Endothelial cell of umbilical vein (primary cell): ENCODE results near the gene PTPRK. TPM values are rescaled to one million over a fixed set of nuclear protein-coding genes. Genes with fewer than 3 reads are reported as not detected.

Source experiments
- BruUV-seq: library from RNA; stranded (reverse); fragments of 400-500 nt; replicated peaks from 2 replicates; lab custom pipeline; 2021; lab: Mats Ljungman, UMichigan
- CTCF ChIA-PET: fragments of 300-600, 350-600 bp; sonication (Branson Sonifier 250); formaldehyde crosslinking; loops from one replicate; lab custom pipeline; 2021; ENCODE audit warnings: antibody characterized with exemption, inconsistent platforms; lab: Charles Lee
- POLR2A ChIA-PET: fragments of 300-600, 350-600 bp; sonication (Branson Sonifier 250); formaldehyde crosslinking; loops from one replicate; lab custom pipeline; 2021; ENCODE audit warnings: antibody characterized with exemption, inconsistent platforms; lab: Charles Lee
- DNase-seq: peaks from one replicate; pipeline ENCODE4 v3.0.0-alpha.2; 2011; ENCODE audit warnings: low read depth, low spot score
- FAIRE-seq: peaks from 2 replicates; lab custom pipeline; 2011; peaks lifted over from hg19 to GRCh38; lab: Jason Lieb, UNC
- H2AFZ ChIP-seq: 2 replicates; pipeline ENCODE4 v1.6.0; 2012; ENCODE audit warnings: low read depth, low read length, control low read depth, inconsistent platforms
- H3K27ac ChIP-seq: 2 replicates; pipeline ENCODE4 v1.5.1; 2011; ENCODE audit warnings: low read depth, mild to moderate bottlenecking, control low read depth, low read length, moderate library complexity; ENCODE audit not compliant: insufficient read depth
- H3K27me3 ChIP-seq, 2 experiments: 2 replicates each; pipeline versions ENCODE4 v1.6.0 to v1.6.1; 2011; ENCODE audit warnings: low read length in 2 of 2, mixed read lengths in 1 of 2; ENCODE audit not compliant: control insufficient read depth in 2 of 2, insufficient read depth in 2 of 2
- H3K36me3 ChIP-seq, 2 experiments: 2 replicates in 1 of 2; 3 replicates in 1 of 2; pipeline ENCODE4 v1.5.1; 2011; ENCODE audit warnings: low read length in 2 of 2, mild to moderate bottlenecking in 1 of 2, moderate library complexity in 1 of 2; ENCODE audit not compliant: control insufficient read depth in 2 of 2, insufficient read depth in 2 of 2; ENCODE audit errors: extremely low read depth in 1 of 2
- H3K4me1 ChIP-seq: 3 replicates; pipeline ENCODE4 v1.5.1; 2011; ENCODE audit warnings: mild to moderate bottlenecking, low read length; ENCODE audit not compliant: control insufficient read depth, insufficient read depth; ENCODE audit errors: extremely low read depth
- H3K4me2 ChIP-seq: 2 replicates; pipeline ENCODE4 v1.6.1; 2011; ENCODE audit warnings: low read length, control low read depth, mixed read lengths; ENCODE audit not compliant: insufficient read depth
- H3K4me3 ChIP-seq, 3 experiments: fragments of 200-600 bp in 1 of 3; sonication (generic), shearing (Covaris generic) in 1 of 3; replicated peaks in 1 of 3; 2 replicates each; pipeline ENCODE4 v1.5.1; 2011 to 2016; ENCODE audit warnings: control low read depth in 3 of 3, low read length in 3 of 3, mild to moderate bottlenecking in 2 of 3, inconsistent platforms in 1 of 3, low read depth in 1 of 3, moderate library complexity in 1 of 3; ENCODE audit not compliant: insufficient read depth in 1 of 3
- H3K79me2 ChIP-seq: 2 replicates; pipeline ENCODE4 v1.6.0; 2012; ENCODE audit warnings: low read length, inconsistent platforms; ENCODE audit not compliant: control insufficient read depth, insufficient read depth
- H3K9ac ChIP-seq: replicated peaks from 2 replicates; pipeline ENCODE3; 2011; ENCODE audit warnings: low read length, control low read depth; ENCODE audit not compliant: insufficient read depth; ENCODE audit errors: extremely low read depth
- H3K9me1 ChIP-seq: replicated peaks from 3 replicates; pipeline ENCODE4 v1.6.0; 2011; ENCODE audit warnings: mild to moderate bottlenecking, low read length; ENCODE audit not compliant: control insufficient read depth, insufficient read depth; ENCODE audit errors: extremely low read depth
- H3K9me3 ChIP-seq: replicated peaks from 2 replicates; pipeline ENCODE4 v1.5.1; 2012; ENCODE audit warnings: low read length, inconsistent platforms; ENCODE audit not compliant: control insufficient read depth, insufficient read depth
- H4K20me1 ChIP-seq: replicated peaks from 2 replicates; pipeline ENCODE3; 2011; ENCODE audit warnings: mild to moderate bottlenecking, low read length; ENCODE audit not compliant: control insufficient read depth, insufficient read depth; ENCODE audit errors: extremely low read depth
- EZH2 ChIP-seq: IDR thresholded peaks from 2 replicates; pipeline ENCODE4 v1.6.1; 2012; ENCODE audit warnings: borderline replicate concordance, low read depth, mild to moderate bottlenecking, moderate library complexity, low read length, inconsistent platforms; ENCODE audit not compliant: severe bottlenecking
- FOS ChIP-seq: IDR thresholded peaks from 2 replicates; pipeline ENCODE4 v1.6.1; 2011; ENCODE audit warnings: mild to moderate bottlenecking, low read length, moderate library complexity, borderline replicate concordance; ENCODE audit not compliant: insufficient read depth
- GATA2 ChIP-seq: IDR thresholded peaks from 2 replicates; pipeline ENCODE4 v1.7.0; 2011; ENCODE audit warnings: low read depth, mild to moderate bottlenecking, moderate library complexity, mixed read lengths, low read length; ENCODE audit not compliant: insufficient read length, insufficient read depth
- JUN ChIP-seq: IDR thresholded peaks from 2 replicates; pipeline ENCODE4 v1.6.1; 2011; ENCODE audit warnings: borderline replicate concordance, low read depth; ENCODE audit not compliant: insufficient read length, insufficient read depth
- MYC ChIP-seq: IDR thresholded peaks from one replicate; pipeline ENCODE4 v1.6.1; 2011; ENCODE audit warnings: mild to moderate bottlenecking, low read depth, low read length
- POLR2A ChIP-seq: IDR thresholded peaks from 2 replicates; pipeline ENCODE4 v1.6.1; 2012; ENCODE audit warnings: low read depth, mild to moderate bottlenecking, control low read depth, low read length
- POLR2AphosphoS5 ChIP-seq: IDR thresholded peaks from 2 replicates; pipeline ENCODE4 v1.6.1; 2012; ENCODE audit warnings: low read depth, mild to moderate bottlenecking, control low read depth, low read length, moderate library complexity; ENCODE audit not compliant: insufficient read depth
- dilution Hi-C: fragments of 300-500 bp; cut with MboI; formaldehyde crosslinking; loops from one replicate; pipeline ENCODE4 v1.15.0; 2019; ENCODE audit warnings: low sequenced_read_pairs; ENCODE audit not compliant: extremely low pct_ligation_motif_present
- intact Hi-C: fragments of 100-400 bp; cut with micrococcal nuclease; formaldehyde crosslinking; loops from one replicate; pipeline ENCODE4 v1.10.0; 2022
- polyA plus RNA-seq, 4 experiments: library from polyadenylated mRNA; depleted of rRNA in 3 of 4; stranded (reverse) in 3 of 4; unstranded in 1 of 4; fragments of >200 nt; gene quantifications; 2 replicates each; pipeline versions ENCODE4 v1.2.1 to v1.2.3, GENCODE V29; 2011 to 2012; ENCODE audit warnings: missing spikeins in 1 of 4
- total RNA-seq: library from RNA; stranded (reverse); gene quantifications from 2 replicates; pipeline ENCODE4 v1.2.3, GENCODE V29; 2021
- TF ChIP-seq, protein P1 (sequence below), 2 donors: IDR thresholded peaks; 1 replicate in 1 of 2; 2 replicates in 1 of 2; pipeline ENCODE4 v1.5.1; 2011; ENCODE audit warnings: low read length in 2 of 2, mild to moderate bottlenecking in 2 of 2, moderate library complexity in 2 of 2, control low read depth in 1 of 2, inconsistent platforms in 1 of 2, low read depth in 1 of 2; ENCODE audit not compliant: insufficient read depth in 1 of 2; ENCODE audit errors: extremely low read depth in 1 of 2

Gene PTPRK
- total and polyA plus RNA-seq, 2 donors (not counting 3 experiments of a cell fraction or from before 2014, with no cell fraction given), result 15.2 to 74.0 TPM

DNA sequence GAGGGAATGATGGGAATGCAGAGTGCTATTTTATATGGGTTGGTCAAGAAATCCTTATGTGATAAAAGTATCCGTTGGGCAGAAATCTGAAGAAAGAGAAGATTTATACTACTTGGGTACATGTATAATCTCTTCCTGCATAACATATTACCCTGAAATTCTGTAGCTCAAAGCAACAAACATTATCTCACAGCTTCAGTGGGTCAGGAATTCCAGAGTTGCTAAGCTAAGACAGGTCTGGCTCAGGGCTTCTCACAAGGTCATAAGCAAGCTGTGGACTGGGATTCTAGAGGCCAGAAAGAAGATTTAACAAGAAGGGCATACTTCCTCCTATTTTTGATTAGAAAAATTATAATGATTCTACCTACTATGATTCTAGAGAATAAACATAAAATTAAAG, 447.0 kb downstream of the PTPRK start:
- TF ChIP-seq JUN, result no peak
- BruUV-seq, result no TSS peak

DNA sequence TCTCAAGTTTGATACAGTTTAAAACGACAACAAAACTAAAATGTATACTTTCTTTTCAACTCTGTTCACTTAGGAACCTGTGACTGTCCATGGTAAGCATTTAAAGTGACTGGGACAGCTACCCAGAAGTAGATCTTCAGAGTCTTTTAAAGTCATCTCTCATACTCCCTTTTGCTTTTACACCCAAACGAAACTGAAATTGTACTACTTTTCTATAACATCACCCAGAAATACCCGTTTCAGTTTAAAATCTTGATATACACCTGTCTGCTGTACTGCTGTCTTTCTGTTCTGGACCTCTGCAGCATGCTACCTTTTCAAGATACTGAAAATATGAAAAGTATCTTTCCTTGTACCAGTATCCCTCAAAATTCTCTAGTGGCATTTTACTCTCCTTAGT, 449.2 kb downstream of the PTPRK start:
- Histone ChIP-seq H3K36me3 (no peaks in the 10 kb centered on the region), H3K27me3 (no peaks in the 10 kb centered on the region), H3K9me3 (no peaks in the 10 kb centered on the region), H3K79me2 (no peaks in the 10 kb centered on the region), H3K9ac (no peak overlapping the region), H3K4me1 (no peaks in the 10 kb centered on the region), H3K4me3 (no peak overlapping the region), H2AFZ (no peak overlapping the region), H3K9me1 (no peaks in the 10 kb centered on the region), H3K4me2 (no peak overlapping the region), H3K27ac (no peak overlapping the region), H4K20me1 (no peaks in the 10 kb centered on the region)
- ChIA-PET CTCF (no interaction called here), POLR2A (no interaction called here)
- FAIRE-seq (no peak), DNase-seq (no peak)
- dilution Hi-C loops, result no loop called here
- BruUV-seq, result no TSS peak
- intact Hi-C loops, result no loop called here
- TF ChIP-seq, protein P1, sequence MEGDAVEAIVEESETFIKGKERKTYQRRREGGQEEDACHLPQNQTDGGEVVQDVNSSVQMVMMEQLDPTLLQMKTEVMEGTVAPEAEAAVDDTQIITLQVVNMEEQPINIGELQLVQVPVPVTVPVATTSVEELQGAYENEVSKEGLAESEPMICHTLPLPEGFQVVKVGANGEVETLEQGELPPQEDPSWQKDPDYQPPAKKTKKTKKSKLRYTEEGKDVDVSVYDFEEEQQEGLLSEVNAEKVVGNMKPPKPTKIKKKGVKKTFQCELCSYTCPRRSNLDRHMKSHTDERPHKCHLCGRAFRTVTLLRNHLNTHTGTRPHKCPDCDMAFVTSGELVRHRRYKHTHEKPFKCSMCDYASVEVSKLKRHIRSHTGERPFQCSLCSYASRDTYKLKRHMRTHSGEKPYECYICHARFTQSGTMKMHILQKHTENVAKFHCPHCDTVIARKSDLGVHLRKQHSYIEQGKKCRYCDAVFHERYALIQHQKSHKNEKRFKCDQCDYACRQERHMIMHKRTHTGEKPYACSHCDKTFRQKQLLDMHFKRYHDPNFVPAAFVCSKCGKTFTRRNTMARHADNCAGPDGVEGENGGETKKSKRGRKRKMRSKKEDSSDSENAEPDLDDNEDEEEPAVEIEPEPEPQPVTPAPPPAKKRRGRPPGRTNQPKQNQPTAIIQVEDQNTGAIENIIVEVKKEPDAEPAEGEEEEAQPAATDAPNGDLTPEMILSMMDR (IDR thresholded peaks at IDR 0.05; ENCODE audit: extremely low read depth in 1 of 2, insufficient read depth in 1 of 2, low read depth in 1 of 2, low read length in 2 of 2), result no peak
- no peak for TF ChIP-seq POLR2A
- TF ChIP-seq EZH2, result no peak
- TF ChIP-seq POLR2AphosphoS5, result no peak
- no peak for TF ChIP-seq FOS
- no peak for TF ChIP-seq GATA2
- no peak for TF ChIP-seq JUN
- no peak for TF ChIP-seq MYC

More for the DNA sequence above, 447.0 kb downstream of the PTPRK start:
- DNase-seq, result no peak
- no peak for FAIRE-seq
- dilution Hi-C loops (no loop called here), intact Hi-C loops (no loop called here)
- Histone ChIP-seq H3K4me2 (no peak overlapping the region), H3K4me3 (no peak overlapping the region), H3K27ac (no peak overlapping the region), H3K79me2 (no peaks in the 10 kb centered on the region), H2AFZ (no peak overlapping the region), H3K9me1 (no peaks in the 10 kb centered on the region), H3K27me3 (no peaks in the 10 kb centered on the region), H3K9me3 (no peaks in the 10 kb centered on the region), H4K20me1 (no peaks in the 10 kb centered on the region), H3K9ac (no peak overlapping the region), H3K36me3 (peaks cover 0 to 2% of the 10 kb centered on the region in 2 experiments), H3K4me1 (no peaks in the 10 kb centered on the region)
- POLR2A ChIA-PET, result no interaction called here
- CTCF ChIA-PET, result no interaction called here
